Chondrocyte (in vitro differentiated cells): Measurements from ENCODE around the gene OAS3. TPM values are rescaled to one million over a fixed set of nuclear protein-coding genes. Genes with fewer than 3 reads are reported as not detected.

Experiments
- DNase-seq: peaks from one replicate; pipeline ENCODE4 v3.0.0; 2021; ENCODE audit warnings: mixed read lengths, low spot score
- H3K27ac Mint-ChIP-seq: one replicate; pipeline ENCODE4 v1.8.0; 2021; ENCODE audit warnings: mild to moderate bottlenecking, moderate library complexity, mixed read lengths; ENCODE audit not compliant: unreplicated experiment
- H3K27me3 Mint-ChIP-seq: 2 replicates; pipeline ENCODE4 v1.8.0; 2021; ENCODE audit warnings: low read depth, mixed read lengths
- H3K36me3 Mint-ChIP-seq: 2 replicates; pipeline ENCODE4 v1.8.0; 2021; ENCODE audit warnings: low read depth, mixed read lengths
- H3K4me1 Mint-ChIP-seq: 2 replicates; pipeline ENCODE4 v1.8.0; 2021; ENCODE audit warnings: low read depth, mild to moderate bottlenecking, mixed read lengths
- H3K4me3 Mint-ChIP-seq: one replicate; pipeline ENCODE4 v1.8.0; 2021; ENCODE audit warnings: mild to moderate bottlenecking, moderate library complexity, mixed read lengths; ENCODE audit not compliant: unreplicated experiment
- H3K9me3 Mint-ChIP-seq: 2 replicates; pipeline ENCODE4 v1.8.0; 2021; ENCODE audit warnings: low read depth, mixed read lengths
- CTCF ChIP-seq: fragments of 200-600 bp; sonication (generic); IDR thresholded peaks from 2 replicates; pipeline ENCODE4 v1.5.0; 2021; ENCODE audit warnings: antibody characterized with exemption, mild to moderate bottlenecking, moderate library complexity
- total RNA-seq: library from RNA; stranded (reverse); gene quantifications from 3 replicates; pipeline ENCODE4 v1.2.1, GENCODE V29; 2021

OAS3 gene
- total RNA-seq, 1 donor from 2014 or later = 0.55 TPM

GRCh38 chr12:112971248-112971647 lies 33.0 kb downstream of the OAS3 start:
- H3K36me3 Mint-ChIP-seq = no peaks in the 10 kb centered on the region
- H3K27me3 Mint-ChIP-seq = no peaks in the 10 kb centered on the region
- H3K9me3 Mint-ChIP-seq = peaks cover 2% of the 10 kb centered on the region
- no peak for TF ChIP-seq CTCF
- H3K27ac Mint-ChIP-seq = no peak overlapping the region
- no peaks in the 10 kb centered on the region for H3K4me1 Mint-ChIP-seq
- H3K4me3 Mint-ChIP-seq = no peak overlapping the region
- no peak for DNase-seq

- TF ChIP-seq CTCF = no peak
- H3K4me3 Mint-ChIP-seq = no peak overlapping the region
- H3K36me3 Mint-ChIP-seq = no peaks in the 10 kb centered on the region
- no peaks in the 10 kb centered on the region for H3K27me3 Mint-ChIP-seq
- no peak overlapping the region for H3K27ac Mint-ChIP-seq
- peaks cover 2% of the 10 kb centered on the region for H3K9me3 Mint-ChIP-seq
- no peak for DNase-seq
- no peaks in the 10 kb centered on the region for H3K4me1 Mint-ChIP-seq
Observed at GRCh38 chr12:112973011-112973735, 34.9 kb downstream of the OAS3 start.

GRCh38 chr12:112973818-112974231 lies 35.6 kb downstream of the OAS3 start:
- no peaks in the 10 kb centered on the region for H3K27me3 Mint-ChIP-seq
- H3K27ac Mint-ChIP-seq = no peak overlapping the region
- H3K4me1 Mint-ChIP-seq = no peaks in the 10 kb centered on the region
- no peaks in the 10 kb centered on the region for H3K36me3 Mint-ChIP-seq
- DNase-seq = no peak
- H3K9me3 Mint-ChIP-seq = peaks cover 2% of the 10 kb centered on the region
- no peak for TF ChIP-seq CTCF
- no peak overlapping the region for H3K4me3 Mint-ChIP-seq

- TF ChIP-seq CTCF = no peak
- H3K4me1 Mint-ChIP-seq = no peaks in the 10 kb centered on the region
- no peaks in the 10 kb centered on the region for H3K27me3 Mint-ChIP-seq
- DNase-seq = no peak
- H3K9me3 Mint-ChIP-seq = peaks cover 2% of the 10 kb centered on the region
- H3K36me3 Mint-ChIP-seq = no peaks in the 10 kb centered on the region
- no peak overlapping the region for H3K4me3 Mint-ChIP-seq
- no peak overlapping the region for H3K27ac Mint-ChIP-seq
Observed at GRCh38 chr12:112974904-112975303, 36.6 kb downstream of the OAS3 start.

DNA sequence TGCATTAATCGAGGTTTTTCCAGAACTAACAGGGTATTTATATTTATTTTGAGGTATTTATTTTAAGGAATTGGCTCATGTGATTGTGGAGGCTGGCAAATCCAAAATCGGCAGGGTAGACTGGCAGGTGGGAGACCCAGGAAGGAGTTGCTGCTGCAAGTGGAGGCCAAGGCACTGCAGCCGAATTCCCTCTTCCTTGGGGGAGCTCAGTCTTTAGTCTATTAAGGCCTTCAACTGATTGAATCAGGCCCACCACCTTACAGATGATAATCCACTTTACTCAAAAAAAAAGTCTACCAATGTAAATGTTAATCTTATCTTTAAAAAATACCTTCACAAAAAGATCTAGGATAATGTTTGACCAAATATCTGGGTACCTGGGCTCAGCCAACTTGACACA lies 38.9 kb downstream of the OAS3 start:
- Mint-ChIP-seq H3K36me3 (no peaks in the 10 kb centered on the region), H3K4me3 (no peak overlapping the region), H3K27ac (no peak overlapping the region), H3K27me3 (peaks cover 3% of the 10 kb centered on the region), H3K4me1 (no peaks in the 10 kb centered on the region), H3K9me3 (peaks cover 11% of the 10 kb centered on the region)
- no peak for DNase-seq
- no peak for TF ChIP-seq CTCF
